GM23248 (cell line): ENCODE data around the gene CORO7. TPM values are rescaled to one million over a fixed set of nuclear protein-coding genes. Genes with fewer than 3 reads are reported as not detected.

Experiments used
- DNase-seq: peaks from one replicate; pipeline ENCODE4 v3.0.0-alpha.2; 2015
- H2AFZ ChIP-seq: fragments of 200-600 bp; sonication (generic); 2 replicates; pipeline ENCODE4 v1.6.1; 2016; ENCODE audit warnings: antibody characterized with exemption
- H3F3A ChIP-seq: fragments of 200-600 bp; sonication (generic); 2 replicates; pipeline ENCODE4 v1.6.1; 2016; ENCODE audit warnings: mild to moderate bottlenecking, antibody characterized with exemption, mixed run types; ENCODE audit not compliant: insufficient read depth
- H3K27ac ChIP-seq: fragments of 200-600 bp; sonication (generic); 2 replicates; pipeline ENCODE4 v1.5.1; 2016; ENCODE audit warnings: mild to moderate bottlenecking
- H3K27me3 ChIP-seq: fragments of 200-600 bp; sonication (generic); replicated peaks from 2 replicates; pipeline ENCODE4 v1.6.1; 2016; ENCODE audit warnings: mild to moderate bottlenecking; ENCODE audit not compliant: insufficient read depth
- H3K36me3 ChIP-seq: fragments of 200-600 bp; sonication (generic); 2 replicates; pipeline ENCODE4 v1.6.1; 2016; ENCODE audit warnings: low read depth, mild to moderate bottlenecking
- H3K4me1 ChIP-seq: fragments of 200-600 bp; sonication (generic); 2 replicates; pipeline ENCODE4 v1.6.1; 2016; ENCODE audit warnings: mild to moderate bottlenecking; ENCODE audit not compliant: insufficient read depth
- H3K4me2 ChIP-seq: fragments of 200-600 bp; sonication (generic); one replicate; pipeline ENCODE4 v1.6.1; 2016; ENCODE audit warnings: mild to moderate bottlenecking; ENCODE audit not compliant: unreplicated experiment
- H3K4me3 ChIP-seq: fragments of 200-600 bp; sonication (generic); 2 replicates; pipeline ENCODE4 v1.5.1; 2016; ENCODE audit warnings: mild to moderate bottlenecking
- H3K79me2 ChIP-seq: fragments of 200-600 bp; sonication (generic); 2 replicates; pipeline ENCODE4 v1.6.1; 2016; ENCODE audit warnings: mild to moderate bottlenecking; ENCODE audit not compliant: insufficient read depth
- H3K9ac ChIP-seq: fragments of 200-600 bp; sonication (generic); 2 replicates; pipeline ENCODE4 v1.6.1; 2016; ENCODE audit warnings: mild to moderate bottlenecking
- H3K9me2 ChIP-seq: fragments of 200-600 bp; sonication (generic); 2 replicates; pipeline ENCODE4 v1.6.1; 2016; ENCODE audit warnings: mixed run types, mild to moderate bottlenecking, moderate library complexity; ENCODE audit not compliant: insufficient read depth
- H3K9me3 ChIP-seq: fragments of 200-600 bp; sonication (generic); one replicate; pipeline ENCODE4 v1.6.1; 2017; ENCODE audit warnings: low read depth
- H4K20me1 ChIP-seq: fragments of 200-600 bp; sonication (generic); 2 replicates; pipeline ENCODE4 v1.6.0; 2016; ENCODE audit not compliant: insufficient read depth
- EZH2 ChIP-seq: fragments of 200-600 bp; sonication (generic); IDR thresholded peaks from 2 replicates; pipeline ENCODE4 v1.6.1; 2018; ENCODE audit warnings: antibody characterized with exemption, mild to moderate bottlenecking; ENCODE audit not compliant: insufficient read depth, poor library complexity, severe bottlenecking
- EZH2phosphoT487 ChIP-seq: fragments of 200-600 bp; sonication (generic); IDR thresholded peaks from 2 replicates; pipeline ENCODE4 v1.6.1; 2018; ENCODE audit warnings: antibody characterized with exemption, moderate library complexity, mild to moderate bottlenecking, low read depth; ENCODE audit not compliant: insufficient read depth
- WGBS, 2 experiments: methylation state at CpG; one replicate each; pipeline ENCODE4 v1.1.6; 2015 to 2017; ENCODE audit warnings: low lambda C conversion rate in 2 of 2, low coverage in 1 of 2; ENCODE audit errors: missing lambda C conversion rate in 2 of 2; 5-methylcytosine and 5-hydroxymethylcytosine counted together
- in situ Hi-C: fragments of 300-500 bp; cut with MboI; formaldehyde crosslinking; loops from 2 replicates; pipeline ENCODE4 v1.15.0; 2020
- polyA plus RNA-seq: library from polyadenylated mRNA; unstranded; fragments of >200 nt; fragmentation: Nextera tagmentation; extraction: Ambion mirVana; gene quantifications from 2 replicates; pipeline ENCODE4 v1.2.1, GENCODE V29; 2016
- total RNA-seq: library from RNA; depleted of rRNA; stranded (reverse); fragments of >200 nt; shearing (Covaris generic); gene quantifications from 2 replicates; pipeline ENCODE4 v1.2.3, GENCODE V29; 2014

Gene CORO7
- total and polyA plus RNA-seq, 2 experiments from 2014 or later = 7.3 to 13.2 TPM

GRCh38 chr16:4392382-4393239 is 23.8 kb downstream of the CORO7 start:
- WGBS, 2 experiments = 13 to 16% methylated on average over 23 to 26 of the region's 27 CpGs
- Histone ChIP-seq H3K4me1 (peaks cover 30% of the 10 kb centered on the region), H4K20me1 (no peaks in the 10 kb centered on the region), H3K4me3 (peak overlapping the region; percentile 18; the same call in 1 of the 2 replicates), H3K9me2 (no peaks in the 10 kb centered on the region), H3K79me2 (no peaks in the 10 kb centered on the region), H3K27me3 (no peaks in the 10 kb centered on the region), H3K27ac (peak overlapping the region; percentile 79), H2AFZ (peak overlapping the region; percentile 47; the same call in 1 of the 2 replicates), H3K9ac (peak overlapping the region; percentile 65), H3K36me3 (peaks cover 3% of the 10 kb centered on the region; the same call in 1 of the 2 replicates), H3K9me3 (no peaks in the 10 kb centered on the region), H3F3A (peaks cover 18% of the 10 kb centered on the region), H3K4me2 (peak overlapping the region; percentile 72)
- peak; percentile 92 for DNase-seq
- TF ChIP-seq EZH2phosphoT487 = no peak
- TF ChIP-seq EZH2 = no peak
- in situ Hi-C loops = no loop called here

GRCh38 chr16:4391631-4392381 is 24.6 kb downstream of the CORO7 start:
- in situ Hi-C loops = no loop called here
- Histone ChIP-seq H4K20me1 (no peaks in the 10 kb centered on the region), H3K27me3 (no peaks in the 10 kb centered on the region), H3K27ac (peak overlapping the region; percentile 79; the same call in 1 of the 2 replicates), H3K4me2 (peak overlapping the region; percentile 72), H3K9ac (peak overlapping the region; percentile 65), H3K9me2 (no peaks in the 10 kb centered on the region), H3K4me1 (peaks cover 38% of the 10 kb centered on the region), H3K4me3 (no peak overlapping the region), H2AFZ (no peak overlapping the region), H3K79me2 (no peaks in the 10 kb centered on the region), H3F3A (peaks cover 22% of the 10 kb centered on the region), H3K36me3 (peaks cover 3% of the 10 kb centered on the region; the same call in 1 of the 2 replicates), H3K9me3 (no peaks in the 10 kb centered on the region)
- DNase-seq = peak; percentile 25
- WGBS, 2 experiments = 81 to 82% methylated on average over 21 to 22 of the region's 22 CpGs
- no peak for TF ChIP-seq EZH2
- TF ChIP-seq EZH2phosphoT487 = no peak

GRCh38 chr16:4390266-4391260 is 25.8 kb downstream of the CORO7 start:
- TF ChIP-seq EZH2 = no peak
- TF ChIP-seq EZH2phosphoT487 = no peak
- Histone ChIP-seq H3K4me3 (no peak overlapping the region), H3K9me2 (no peaks in the 10 kb centered on the region), H3K4me1 (peaks cover 50% of the 10 kb centered on the region), H2AFZ (no peak overlapping the region), H3K27ac (no peak overlapping the region), H3K9me3 (no peaks in the 10 kb centered on the region), H3F3A (peaks cover 34% of the 10 kb centered on the region), H3K36me3 (no peaks in the 10 kb centered on the region), H3K27me3 (no peaks in the 10 kb centered on the region), H4K20me1 (no peaks in the 10 kb centered on the region), H3K9ac (no peak overlapping the region), H3K4me2 (no peak overlapping the region), H3K79me2 (no peaks in the 10 kb centered on the region)
- no peak for DNase-seq
- in situ Hi-C loops = no loop called here
- WGBS, 2 experiments = 89 to 91% methylated on average over 18 of the region's 18 CpGs
